Brain microvascular endothelial cell (primary cell): ENCODE results near the gene MEGF6.

Experiments
- DNase-seq: peaks from one replicate; pipeline ENCODE4 v3.0.0-alpha.2; 2020
- H3K27ac ChIP-seq: fragments of 250-450 bp; sonication (Bioruptor Pico); 2 replicates; pipeline ENCODE4 v1.5.1; 2020; ENCODE audit warnings: mild to moderate bottlenecking, moderate library complexity
- H3K27me3 ChIP-seq: fragments of 250-450 bp; sonication (Bioruptor Pico); replicated peaks from 2 replicates; pipeline ENCODE4 v1.5.1; 2020; ENCODE audit warnings: mild to moderate bottlenecking
- H3K36me3 ChIP-seq: fragments of 250-450 bp; sonication (Bioruptor Pico); replicated peaks from 2 replicates; pipeline ENCODE4 v1.5.1; 2020; ENCODE audit warnings: mild to moderate bottlenecking
- H3K4me3 ChIP-seq: 2 replicates; pipeline ENCODE4 v1.5.1; 2011; ENCODE audit warnings: low read depth, mild to moderate bottlenecking, control low read depth, low read length, moderate library complexity
- CTCF ChIP-seq: IDR thresholded peaks from 2 replicates; pipeline ENCODE4 v1.5.1; 2011; ENCODE audit warnings: low read depth, mild to moderate bottlenecking, moderate library complexity, low read length, control low read depth, inconsistent platforms; ENCODE audit errors: missing control alignments
- in situ Hi-C: cut with HindIII; loops from 2 replicates; pipeline ENCODE4 v1.10.0; 2017; ENCODE audit warnings: low sequenced_read_pairs, low pct_ligation_motif_present

MEGF6 gene

GRCh38 chr1:3463013-3463385 is 148.3 kb downstream of the MEGF6 start:
- no peak for TF ChIP-seq CTCF
- DNase-seq = no peak
- Histone ChIP-seq H3K27ac (no peak overlapping the region), H3K27me3 (no peaks in the 10 kb centered on the region), H3K4me3 (no peak overlapping the region), H3K36me3 (no peaks in the 10 kb centered on the region)
- in situ Hi-C loops = no loop called here

GRCh38 chr1:3462356-3463012 is 148.8 kb downstream of the MEGF6 start:
- Histone ChIP-seq H3K27me3 (no peaks in the 10 kb centered on the region), H3K4me3 (no peak overlapping the region), H3K36me3 (no peaks in the 10 kb centered on the region), H3K27ac (no peak overlapping the region)
- TF ChIP-seq CTCF = no peak
- no peak for DNase-seq
- in situ Hi-C loops = no loop called here

- no peak for DNase-seq
- no peak for TF ChIP-seq CTCF
- Histone ChIP-seq H3K27ac (no peak overlapping the region), H3K27me3 (no peaks in the 10 kb centered on the region), H3K4me3 (no peak overlapping the region), H3K36me3 (no peaks in the 10 kb centered on the region)
- in situ Hi-C loops = no loop called here
Measured at GRCh38 chr1:3461934-3462275, 149.4 kb downstream of the MEGF6 start.

- Histone ChIP-seq H3K36me3 (no peaks in the 10 kb centered on the region), H3K27ac (peak overlapping the region; percentile 43), H3K27me3 (no peaks in the 10 kb centered on the region), H3K4me3 (no peak overlapping the region)
- DNase-seq = no peak
- TF ChIP-seq CTCF = no peak
- in situ Hi-C loops = no loop called here
Measured at GRCh38 chr1:3461238-3461933, 149.9 kb downstream of the MEGF6 start.

GRCh38 chr1:3460672-3461131 is 150.6 kb downstream of the MEGF6 start:
- Histone ChIP-seq H3K27ac (peak overlapping the region; percentile 43), H3K27me3 (no peaks in the 10 kb centered on the region), H3K4me3 (no peak overlapping the region), H3K36me3 (no peaks in the 10 kb centered on the region)
- peak; percentile 54 for DNase-seq
- TF ChIP-seq CTCF = no peak
- in situ Hi-C loops = no loop called here
